Prostate gland (tissue), 2 donors: ENCODE measurements around the gene GALT.

Experiments used
- CTCF ChIP-seq, 4 experiments: fragments of 200-600 bp in 2 of 4; fragments of 450-650 bp in 2 of 4; sonication (generic) in 2 of 4; IDR thresholded peaks; 1 replicate in 3 of 4; 2 replicates in 1 of 4; pipeline ENCODE4 v1.5.1; 2016 to 2019; ENCODE audit warnings: antibody characterized with exemption in 4 of 4, mild to moderate bottlenecking in 2 of 4, moderate library complexity in 2 of 4
- POLR2A ChIP-seq: fragments of 450-650 bp; IDR thresholded peaks from one replicate; pipeline ENCODE4 v1.6.1; 2016; ENCODE audit warnings: antibody characterized with exemption, mild to moderate bottlenecking
- POLR2AphosphoS5 ChIP-seq: sonication (generic); formaldehyde crosslinking; IDR thresholded peaks from one replicate; pipeline ENCODE4 v1.6.1; 2017; ENCODE audit warnings: antibody characterized with exemption

- TF ChIP-seq CTCF (IDR thresholded peaks at IDR 0.05) = no peak
- TF ChIP-seq POLR2A = no peak
- no peak for TF ChIP-seq POLR2AphosphoS5
These were observed 41.0 kb downstream of the GALT start for GRCh38 chr9:34687276-34688030.
